KMS-11 (cell line): ENCODE data around the gene ZNF532.

Experiments
- H2AFZ ChIP-seq: fragments of 200-600 bp; sonication (generic); 2 replicates; pipeline ENCODE4 v1.6.1; 2016; ENCODE audit warnings: antibody characterized with exemption, mixed run types, low read depth
- H3K27ac ChIP-seq: fragments of 200-600 bp; sonication (generic); 2 replicates; pipeline ENCODE4 v1.6.1; 2016; ENCODE audit warnings: mild to moderate bottlenecking, mixed run types
- H3K27me3 ChIP-seq: fragments of 200-600 bp; sonication (generic); 2 replicates; pipeline ENCODE4 v1.6.1; 2017; ENCODE audit warnings: mild to moderate bottlenecking, low read depth, mixed run types, moderate library complexity; ENCODE audit not compliant: insufficient read depth
- H3K36me3 ChIP-seq: fragments of 200-600 bp; sonication (generic); 2 replicates; pipeline ENCODE4 v1.6.1; 2017; ENCODE audit warnings: mild to moderate bottlenecking, mixed run types; ENCODE audit not compliant: insufficient read depth
- H3K4me1 ChIP-seq: fragments of 200-600 bp; sonication (generic); 2 replicates; pipeline ENCODE4 v1.6.1; 2016; ENCODE audit warnings: mild to moderate bottlenecking, low read depth, mixed run types; ENCODE audit not compliant: poor library complexity, severe bottlenecking
- H3K4me2 ChIP-seq: fragments of 200-600 bp; sonication (generic); 2 replicates; pipeline ENCODE4 v1.7.0; 2016; ENCODE audit warnings: mild to moderate bottlenecking, mixed run types
- H3K4me3 ChIP-seq: fragments of 200-600 bp; sonication (generic); IDR thresholded peaks from 2 replicates; pipeline ENCODE4 v1.6.1; 2017; ENCODE audit warnings: low read depth, low read length, mixed read lengths; ENCODE audit not compliant: insufficient read depth
- H3K79me2 ChIP-seq: fragments of 200-600 bp; sonication (generic); 2 replicates; pipeline ENCODE4 v1.6.1; 2016; ENCODE audit warnings: low read depth, mixed run types; ENCODE audit not compliant: insufficient read depth
- H3K9ac ChIP-seq: fragments of 200-600 bp; sonication (generic); 2 replicates; pipeline ENCODE4 v1.6.1; 2016; ENCODE audit warnings: mild to moderate bottlenecking, mixed run types
- H4K20me1 ChIP-seq: fragments of 200-600 bp; sonication (generic); 2 replicates; pipeline ENCODE4 v1.6.1; 2016; ENCODE audit warnings: mild to moderate bottlenecking, mixed run types; ENCODE audit not compliant: insufficient read depth
- TF ChIP-seq, protein P1 (sequence below): fragments of 200-600 bp; sonication (generic); conservative IDR thresholded peaks from 2 replicates; pipeline ENCODE4 v1.6.1; 2017; ENCODE audit warnings: low read depth, mild to moderate bottlenecking, antibody characterized with exemption, low read length, moderate library complexity, mixed read lengths

Gene ZNF532

DNA sequence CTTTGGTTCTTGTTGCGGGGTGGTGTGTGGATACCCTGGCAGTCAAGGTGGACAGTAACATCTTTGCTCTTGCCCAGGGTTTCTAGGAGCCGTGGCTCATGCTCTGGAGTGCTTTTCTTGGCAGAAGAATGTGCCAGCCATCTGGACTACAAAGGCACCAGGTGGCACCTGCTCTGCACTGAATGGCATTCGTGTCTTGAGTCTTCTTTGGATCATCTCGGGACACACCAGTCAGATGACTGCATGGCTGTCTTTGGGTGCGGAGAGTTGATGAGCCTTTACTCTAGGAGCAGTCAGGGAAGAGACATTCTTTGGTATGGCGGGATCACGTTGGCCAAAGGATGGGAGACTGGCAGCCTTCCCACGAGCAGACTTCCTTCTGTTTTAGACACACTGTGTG is 170.9 kb downstream of the ZNF532 start:
- no peak overlapping the region for H3K4me3 ChIP-seq
- H3K4me1 ChIP-seq: peaks cover 7% of the 10 kb centered on the region
- no peaks in the 10 kb centered on the region for H4K20me1 ChIP-seq
- H2AFZ ChIP-seq: no peak overlapping the region
- no peak overlapping the region for H3K9ac ChIP-seq
- no peaks in the 10 kb centered on the region for H3K79me2 ChIP-seq
- TF ChIP-seq, protein P1, sequence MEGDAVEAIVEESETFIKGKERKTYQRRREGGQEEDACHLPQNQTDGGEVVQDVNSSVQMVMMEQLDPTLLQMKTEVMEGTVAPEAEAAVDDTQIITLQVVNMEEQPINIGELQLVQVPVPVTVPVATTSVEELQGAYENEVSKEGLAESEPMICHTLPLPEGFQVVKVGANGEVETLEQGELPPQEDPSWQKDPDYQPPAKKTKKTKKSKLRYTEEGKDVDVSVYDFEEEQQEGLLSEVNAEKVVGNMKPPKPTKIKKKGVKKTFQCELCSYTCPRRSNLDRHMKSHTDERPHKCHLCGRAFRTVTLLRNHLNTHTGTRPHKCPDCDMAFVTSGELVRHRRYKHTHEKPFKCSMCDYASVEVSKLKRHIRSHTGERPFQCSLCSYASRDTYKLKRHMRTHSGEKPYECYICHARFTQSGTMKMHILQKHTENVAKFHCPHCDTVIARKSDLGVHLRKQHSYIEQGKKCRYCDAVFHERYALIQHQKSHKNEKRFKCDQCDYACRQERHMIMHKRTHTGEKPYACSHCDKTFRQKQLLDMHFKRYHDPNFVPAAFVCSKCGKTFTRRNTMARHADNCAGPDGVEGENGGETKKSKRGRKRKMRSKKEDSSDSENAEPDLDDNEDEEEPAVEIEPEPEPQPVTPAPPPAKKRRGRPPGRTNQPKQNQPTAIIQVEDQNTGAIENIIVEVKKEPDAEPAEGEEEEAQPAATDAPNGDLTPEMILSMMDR: no peak
- H3K36me3 ChIP-seq: no peaks in the 10 kb centered on the region
- H3K27me3 ChIP-seq: no peaks in the 10 kb centered on the region
- no peak overlapping the region for H3K27ac ChIP-seq
- no peak overlapping the region for H3K4me2 ChIP-seq
